NB4 (cell line): ENCODE results near the gene APIP.

ENCODE experiments used
- DNase-seq: peaks from one replicate; pipeline ENCODE4 v3.0.0; 2010; ENCODE audit warnings: low read depth
- H3K4me3 ChIP-seq: one replicate; pipeline ENCODE4 v1.5.1; 2011; ENCODE audit warnings: mild to moderate bottlenecking, low read depth, low read length, moderate library complexity
- CTCF ChIP-seq: IDR thresholded peaks from one replicate; pipeline ENCODE4 v1.5.1; 2012; ENCODE audit warnings: low read depth, low read length
- MAX ChIP-seq: IDR thresholded peaks from 2 replicates; pipeline ENCODE4 v1.6.1; 2011; ENCODE audit warnings: low read depth, low read length
- MYC ChIP-seq: IDR thresholded peaks from 2 replicates; pipeline ENCODE4 v1.6.1; 2011; ENCODE audit warnings: low read depth, low read length
- POLR2A ChIP-seq: IDR thresholded peaks from 2 replicates; pipeline ENCODE4 v1.6.1; 2011; ENCODE audit warnings: mild to moderate bottlenecking; ENCODE audit not compliant: insufficient read length; ENCODE audit errors: extremely low read depth

The APIP gene

GRCh38 chr11:34909415-34909814 is 6.8 kb downstream of the APIP start:
- TF ChIP-seq MYC (no peak), POLR2A (no peak), MAX (no peak), CTCF (no peak)
- no peak for DNase-seq
- no peak overlapping the region for H3K4me3 ChIP-seq

GRCh38 chr11:34907934-34908593 is 8.1 kb downstream of the APIP start:
- TF ChIP-seq POLR2A (no peak), MAX (no peak), CTCF (no peak)
- no peak overlapping the region for H3K4me3 ChIP-seq
- DNase-seq: no peak

- DNase-seq: no peak
- TF ChIP-seq POLR2A (no peak), MYC (no peak), CTCF (no peak), MAX (no peak)
- no peak overlapping the region for H3K4me3 ChIP-seq
These were observed 10.5 kb downstream of the APIP start for GRCh38 chr11:34905666-34906065.

GRCh38 chr11:34904421-34904955 is 11.7 kb downstream of the APIP start:
- TF ChIP-seq POLR2A (no peak), MAX (no peak), MYC (no peak), CTCF (no peak)
- peak; percentile 7 for DNase-seq
- H3K4me3 ChIP-seq: no peak overlapping the region

GRCh38 chr11:34899633-34900016 is 16.6 kb downstream of the APIP start:
- TF ChIP-seq MAX (no peak), POLR2A (no peak)
- no peak overlapping the region for H3K4me3 ChIP-seq
- DNase-seq: peak; percentile 37

GRCh38 chr11:34898474-34898873 is 17.7 kb downstream of the APIP start:
- TF ChIP-seq MYC (no peak), MAX (no peak), POLR2A (no peak), CTCF (no peak)
- DNase-seq: no peak
- H3K4me3 ChIP-seq: no peak overlapping the region
